HG03521 (cell line): ENCODE data around the gene VIT.
"Not testable (repeated sequence)": the region's sequence is repeated elsewhere in the genome, so short reads cannot be mapped to it uniquely, and the experiment has no call there.

Source experiments
- ATAC-seq: cut with Tn5 transposase; IDR thresholded peaks from one replicate; pipeline ENCODE4 v1.9.1; 2021; ENCODE audit warnings: mild to moderate bottlenecking, moderate library complexity; ENCODE audit not compliant: unreplicated experiment

The VIT gene

GRCh38 chr2:36677996-36678605, 18.4 kb upstream of the VIT start:
- no peak for ATAC-seq

DNA sequence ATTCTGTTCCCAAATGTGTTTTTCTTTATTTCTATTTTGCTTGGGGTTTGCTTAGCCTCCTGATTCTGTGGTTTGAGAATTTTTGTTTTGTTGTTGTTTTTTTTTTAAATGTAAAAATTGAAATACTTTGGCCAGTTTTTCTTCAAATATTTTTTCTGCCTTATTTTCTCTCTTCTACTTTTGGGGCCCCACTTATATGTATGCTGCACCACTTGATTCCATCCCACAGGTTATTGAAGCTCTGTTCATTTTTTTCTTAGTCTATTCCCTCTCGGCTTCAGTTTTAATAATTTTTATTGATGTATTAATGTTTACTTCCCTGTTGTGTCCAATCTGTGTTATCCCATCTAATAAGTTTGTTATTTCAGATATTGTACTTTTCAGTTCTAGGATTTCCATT, 17.7 kb upstream of the VIT start:
- no peak for ATAC-seq

- no peak for ATAC-seq
Measured at GRCh38 chr2:36680012-36680411, 16.5 kb upstream of the VIT start.

- ATAC-seq, result no peak
Measured at GRCh38 chr2:36682562-36682961, 13.9 kb upstream of the VIT start.

DNA sequence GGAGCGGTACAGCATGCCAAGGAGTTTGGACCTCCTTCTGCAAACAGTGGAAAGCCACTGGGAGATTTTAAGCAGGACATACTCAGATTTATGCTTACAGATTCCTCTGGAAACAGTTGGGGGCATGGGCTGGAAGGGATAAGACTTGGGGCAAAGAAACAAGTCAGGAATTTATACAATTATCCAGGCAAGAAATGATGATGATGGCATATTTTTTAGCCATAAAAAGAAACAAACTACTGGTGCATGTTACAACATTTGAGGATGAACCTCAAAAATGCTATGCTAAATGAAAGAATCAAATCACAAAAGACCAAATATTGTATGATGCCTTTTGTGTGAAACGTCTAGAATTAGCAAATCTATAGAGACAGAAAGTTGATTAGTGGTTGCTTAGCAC, 13.5 kb upstream of the VIT start:
- no peak for ATAC-seq

DNA sequence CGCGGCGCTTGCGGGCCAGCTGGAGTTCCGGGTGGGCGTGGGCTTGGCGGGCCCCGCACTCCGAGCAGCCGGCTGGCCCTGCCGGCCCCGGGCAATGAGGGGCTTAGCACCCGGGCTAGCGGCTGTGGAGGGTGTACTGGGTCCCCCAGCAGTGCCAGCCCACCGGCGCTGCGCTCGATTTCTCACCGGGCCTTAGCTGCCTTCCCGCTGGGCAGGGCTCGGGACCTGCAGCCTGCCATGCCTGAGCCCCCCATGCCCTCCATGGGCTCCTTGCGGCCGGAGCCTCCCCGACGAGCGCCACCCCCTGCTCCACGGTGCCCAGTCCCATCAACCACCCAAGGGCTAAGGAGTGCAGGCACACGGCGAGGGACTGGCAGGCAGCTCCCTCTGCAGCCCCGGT, 8.2 kb upstream of the VIT start:
- not testable (repeated sequence) for ATAC-seq

DNA sequence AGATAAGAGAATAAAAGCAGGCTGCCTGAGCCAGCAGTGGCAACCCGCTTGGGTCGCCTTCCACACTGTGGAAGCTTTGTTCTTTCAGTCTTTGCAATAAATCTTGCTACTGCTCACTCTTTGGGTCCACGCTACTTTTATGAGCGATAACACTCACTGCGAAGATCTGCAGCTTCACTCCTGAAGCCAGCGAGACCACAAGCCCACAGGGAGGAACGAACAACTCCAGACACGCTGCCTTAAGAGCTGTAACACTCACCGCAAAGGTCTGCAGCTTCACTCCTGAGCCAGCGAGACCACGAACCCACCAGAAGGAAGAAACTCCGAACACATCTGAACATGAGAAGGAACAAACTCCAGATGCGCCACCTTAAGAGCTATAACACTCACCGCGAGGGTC, 7.5 kb upstream of the VIT start:
- not testable (repeated sequence) for ATAC-seq

GRCh38 chr2:36692121-36692520, 4.4 kb upstream of the VIT start:
- no peak for ATAC-seq

DNA sequence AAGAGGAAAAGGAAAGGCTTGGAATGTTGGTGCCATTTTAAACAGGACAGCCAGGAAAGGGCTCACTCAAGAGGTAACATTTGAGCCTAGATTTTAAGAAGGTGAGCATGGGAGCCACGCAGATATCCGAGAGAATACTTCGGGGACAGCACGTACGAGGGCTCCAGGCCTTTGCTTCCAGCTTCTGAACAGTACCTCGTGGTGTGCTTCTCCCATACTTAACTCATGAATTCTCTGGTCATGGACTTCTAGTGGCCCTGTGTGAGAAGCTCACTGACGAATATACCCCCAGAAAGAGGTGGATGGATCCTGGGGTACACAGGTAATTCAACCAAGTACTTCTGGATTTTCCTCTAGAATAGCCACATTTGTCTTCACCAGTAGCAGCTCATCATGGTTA, 2.7 kb upstream of the VIT start:
- ATAC-seq, result no peak

DNA sequence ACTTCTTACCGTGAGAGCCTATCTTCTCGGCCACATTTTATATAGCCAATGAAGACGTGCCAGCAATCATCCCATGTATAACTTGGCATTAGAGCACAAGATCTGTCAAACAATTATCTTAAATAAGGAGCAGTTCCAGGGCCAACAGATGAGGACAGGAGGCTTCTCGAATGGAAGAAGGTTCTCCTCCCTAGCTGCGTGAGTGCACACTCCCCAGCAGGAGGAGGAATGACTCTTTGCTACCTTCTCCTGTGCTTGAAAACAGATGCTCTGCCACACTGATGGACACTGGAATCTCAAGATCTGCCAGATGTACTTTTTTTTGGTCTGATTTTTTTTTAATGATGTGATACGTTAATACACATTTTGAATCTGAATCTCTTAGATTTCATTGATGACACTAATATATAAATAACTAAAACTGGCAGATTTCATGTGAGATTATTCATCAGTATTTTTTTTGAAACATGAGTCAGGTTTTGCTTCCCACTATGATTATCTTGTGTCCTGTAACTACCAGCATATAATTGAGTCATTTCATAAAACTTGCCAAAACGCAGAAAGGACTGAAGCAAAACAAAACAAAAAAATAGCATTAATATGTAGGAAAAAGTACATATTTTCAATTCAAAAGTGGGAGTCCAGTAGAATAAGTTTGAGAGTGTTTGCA, 626 bp upstream of the VIT start:
- ATAC-seq, result no peak

DNA sequence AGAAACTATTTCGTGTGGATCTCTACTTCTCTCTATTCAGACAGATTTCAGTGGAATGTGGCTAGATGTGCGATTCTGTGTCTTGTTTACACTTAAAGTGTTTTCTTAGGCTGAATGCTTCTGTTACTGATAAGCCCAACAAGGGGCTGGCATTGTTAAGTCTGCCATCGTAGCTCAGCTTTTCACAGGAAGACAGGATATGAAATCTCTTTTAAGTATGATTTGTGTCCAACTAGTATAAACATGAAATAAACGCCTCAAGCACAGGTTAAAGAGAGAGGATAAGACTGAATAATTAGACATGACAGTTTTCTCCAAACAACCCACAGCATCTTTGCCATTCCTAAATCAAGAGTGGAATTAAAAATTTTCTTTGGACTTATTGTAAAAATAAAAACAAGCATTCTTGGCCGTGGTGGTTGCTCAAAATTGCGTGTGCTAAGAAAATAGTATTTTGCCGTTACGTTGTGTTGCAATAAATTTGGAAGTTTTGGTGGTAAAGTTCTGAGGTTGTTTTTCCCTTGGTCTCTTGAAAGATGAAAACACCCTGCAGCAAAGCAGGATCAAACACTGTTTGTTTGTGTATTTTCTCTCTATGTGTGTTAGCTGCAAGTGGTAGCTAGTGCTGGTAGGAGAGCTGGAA, 1.0 kb downstream of the VIT start:
- ATAC-seq, result no peak

GRCh38 chr2:36698993-36699392, 2.5 kb downstream of the VIT start:
- ATAC-seq, result no peak

- ATAC-seq, result no peak
Measured at GRCh38 chr2:36700311-36700710, 3.8 kb downstream of the VIT start.

- no peak for ATAC-seq
Measured at GRCh38 chr2:36701391-36701795, 4.9 kb downstream of the VIT start.

DNA sequence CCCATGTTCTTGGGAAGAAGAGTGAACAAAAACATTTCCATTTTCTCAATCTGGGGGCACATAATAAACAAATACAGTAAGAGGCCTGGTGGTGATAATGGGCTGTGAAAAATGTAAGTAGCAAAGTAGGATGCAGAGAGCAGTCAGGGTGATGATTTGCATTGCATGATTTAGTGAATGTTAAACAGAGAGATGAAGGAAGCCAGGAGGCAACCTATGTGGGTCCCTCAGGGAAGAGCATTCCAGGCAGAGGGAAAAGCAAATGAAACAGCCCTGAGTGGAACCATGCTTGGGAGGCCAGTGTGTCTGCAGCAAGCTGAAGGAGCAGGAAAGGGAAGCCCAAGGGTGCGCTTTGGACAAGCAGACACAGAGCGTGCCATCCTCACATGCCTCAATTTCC, 5.4 kb downstream of the VIT start:
- no peak for ATAC-seq

GRCh38 chr2:36702781-36703180, 6.3 kb downstream of the VIT start:
- ATAC-seq, result no peak

GRCh38 chr2:36704475-36705150, 8.1 kb downstream of the VIT start:
- ATAC-seq, result no peak

DNA sequence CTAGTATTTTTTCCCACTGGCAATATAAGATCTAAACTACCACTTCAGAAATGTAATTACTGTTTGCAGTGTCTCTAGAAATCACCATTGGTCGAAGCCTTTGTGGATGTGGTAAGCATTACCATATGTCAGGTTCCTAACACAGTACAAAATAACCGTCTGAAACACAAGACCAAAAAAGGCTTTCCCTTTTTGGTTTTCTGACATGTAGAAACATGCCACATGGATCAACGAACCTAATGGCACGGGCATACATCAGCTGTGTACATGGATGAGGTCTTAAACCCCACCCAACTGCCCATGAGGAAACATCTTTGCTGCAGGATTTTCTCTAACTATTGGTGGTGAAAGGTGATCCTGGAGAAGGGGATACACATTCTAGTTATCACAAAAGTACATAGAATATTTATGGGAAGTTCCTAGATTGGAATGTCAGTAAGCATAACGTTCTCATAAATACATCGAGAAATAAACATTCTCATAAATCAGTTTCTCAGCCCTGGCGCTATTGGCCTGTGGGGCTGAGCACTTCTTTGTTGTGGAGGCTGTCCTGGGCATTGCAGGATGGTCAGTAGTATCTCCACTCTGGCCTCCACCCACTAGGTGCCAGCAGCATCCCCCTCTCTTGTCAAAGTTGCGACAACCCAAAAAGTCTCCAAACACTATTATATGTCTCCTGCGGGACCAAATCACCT, 9.0 kb downstream of the VIT start:
- no peak for ATAC-seq

GRCh38 chr2:36706021-36706876, 9.7 kb downstream of the VIT start:
- ATAC-seq, result no peak

DNA sequence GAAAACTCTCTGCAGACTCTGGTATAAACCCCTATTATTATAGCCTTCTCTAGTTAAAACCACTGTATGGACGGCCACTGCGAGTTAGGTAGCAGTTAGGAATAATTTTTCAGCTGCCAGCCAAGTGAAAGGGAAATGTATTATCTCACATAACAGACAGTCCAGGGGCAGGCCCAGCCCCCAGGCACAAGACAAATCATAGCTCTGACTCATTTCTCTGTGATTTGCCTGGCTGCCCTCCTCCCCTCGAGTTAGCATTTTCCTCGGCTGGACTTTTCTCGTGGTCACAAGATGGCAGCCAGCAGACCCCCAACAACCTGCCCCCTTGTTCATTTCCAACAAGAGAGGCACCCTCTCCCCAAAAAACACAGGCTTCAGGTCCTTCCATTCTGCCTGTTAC, 10.5 kb downstream of the VIT start:
- ATAC-seq, result no peak
